ACC112 (cell line): Measurements from ENCODE around the gene SATB2.

Source experiments
- H2AFZ ChIP-seq: fragments of 200-600 bp; sonication (generic); one replicate; pipeline ENCODE4 v1.6.0; 2017; ENCODE audit warnings: antibody characterized with exemption, low read length; ENCODE audit not compliant: unreplicated experiment
- H3K27ac ChIP-seq: fragments of 200-600 bp; sonication (generic); 2 replicates; pipeline ENCODE4 v1.5.1; 2014; ENCODE audit warnings: low read depth, mild to moderate bottlenecking, antibody characterized with exemption, low read length, moderate library complexity
- H3K27me3 ChIP-seq: fragments of 200-600 bp; sonication (generic); 2 replicates; pipeline ENCODE4 v1.6.1; 2014; ENCODE audit warnings: mild to moderate bottlenecking, antibody characterized with exemption, low read length, moderate library complexity, mixed read lengths; ENCODE audit not compliant: insufficient read depth
- H3K36me3 ChIP-seq: fragments of 200-600 bp; sonication (generic); 2 replicates; pipeline ENCODE4 v1.6.1; 2016; ENCODE audit warnings: mild to moderate bottlenecking, antibody characterized with exemption, low read length, moderate library complexity, mixed read lengths; ENCODE audit not compliant: insufficient read depth
- H3K4me1 ChIP-seq: fragments of 200-600 bp; sonication (generic); one replicate; pipeline ENCODE4 v1.6.1; 2016; ENCODE audit warnings: low read length, mixed read lengths; ENCODE audit not compliant: insufficient read depth, unreplicated experiment, control insufficient read depth
- H3K4me3 ChIP-seq: fragments of 200-600 bp; sonication (generic); 2 replicates; pipeline ENCODE4 v1.5.1; 2014; ENCODE audit warnings: mild to moderate bottlenecking, low read depth, low read length
- H3K79me2 ChIP-seq: fragments of 200-600 bp; sonication (generic); one replicate; pipeline ENCODE4 v1.6.0; 2016; ENCODE audit warnings: low read length; ENCODE audit not compliant: control insufficient read depth, unreplicated experiment, insufficient read depth

Gene SATB2

DNA sequence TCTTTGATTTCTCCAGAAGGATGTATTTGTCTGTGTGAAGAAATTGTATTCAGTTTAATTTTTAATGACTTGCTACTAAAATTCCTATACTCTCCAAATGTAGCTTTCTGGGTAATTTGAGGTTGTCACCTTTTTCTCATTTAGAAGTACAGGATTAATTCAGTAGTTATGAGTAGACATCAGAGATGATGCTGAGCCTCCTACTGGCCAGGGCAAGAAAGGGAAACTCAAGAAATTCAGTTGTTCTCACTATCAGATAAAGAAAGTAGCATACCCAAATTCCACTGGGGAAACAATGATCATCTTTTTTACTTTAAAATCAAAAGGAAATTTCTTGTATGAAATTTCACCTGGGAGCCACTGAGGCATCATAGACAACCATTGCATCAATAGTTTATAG, 199.4 kb downstream of the SATB2 start:
- Histone ChIP-seq H3K27ac (no peak overlapping the region), H3K4me1 (no peaks in the 10 kb centered on the region), H3K36me3 (no peaks in the 10 kb centered on the region), H2AFZ (no peak overlapping the region), H3K79me2 (no peaks in the 10 kb centered on the region), H3K4me3 (no peak overlapping the region), H3K27me3 (no peaks in the 10 kb centered on the region)

GRCh38 chr2:199257261-199258224, 200.2 kb downstream of the SATB2 start:
- H3K4me3 ChIP-seq: no peak overlapping the region
- no peaks in the 10 kb centered on the region for H3K36me3 ChIP-seq
- no peak overlapping the region for H2AFZ ChIP-seq
- no peak overlapping the region for H3K27ac ChIP-seq
- H3K27me3 ChIP-seq: no peaks in the 10 kb centered on the region
- H3K79me2 ChIP-seq: no peaks in the 10 kb centered on the region
- H3K4me1 ChIP-seq: no peaks in the 10 kb centered on the region

DNA sequence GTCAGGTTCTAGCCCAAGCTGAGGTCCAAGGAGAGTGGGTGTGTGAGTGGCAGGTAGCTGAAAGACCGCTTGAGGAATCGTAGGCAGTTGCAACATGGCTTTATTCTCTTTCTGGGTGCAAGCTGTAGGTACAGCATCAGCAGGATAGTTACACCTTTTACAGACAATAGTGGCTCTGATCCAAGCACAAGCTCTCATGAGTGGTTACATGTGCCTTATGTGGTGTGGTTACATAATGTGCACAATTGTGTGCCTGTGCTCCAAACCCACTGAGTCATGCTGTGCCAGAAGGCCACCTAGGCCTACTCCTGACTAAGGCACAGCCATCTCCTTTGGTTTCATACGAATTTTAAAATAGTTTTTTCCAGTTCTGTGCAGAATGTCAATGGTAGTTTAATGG, 227.6 kb downstream of the SATB2 start:
- H3K4me3 ChIP-seq: no peak overlapping the region
- no peaks in the 10 kb centered on the region for H3K36me3 ChIP-seq
- no peak overlapping the region for H2AFZ ChIP-seq
- H3K4me1 ChIP-seq: no peaks in the 10 kb centered on the region
- H3K27me3 ChIP-seq: no peaks in the 10 kb centered on the region
- no peak overlapping the region for H3K27ac ChIP-seq
- H3K79me2 ChIP-seq: no peaks in the 10 kb centered on the region

- Histone ChIP-seq H2AFZ (no peak overlapping the region), H3K36me3 (no peaks in the 10 kb centered on the region), H3K27me3 (no peaks in the 10 kb centered on the region), H3K79me2 (no peaks in the 10 kb centered on the region), H3K27ac (no peak overlapping the region), H3K4me3 (no peak overlapping the region), H3K4me1 (no peaks in the 10 kb centered on the region)
Measured at GRCh38 chr2:199228887-199229819, 228.6 kb downstream of the SATB2 start.

DNA sequence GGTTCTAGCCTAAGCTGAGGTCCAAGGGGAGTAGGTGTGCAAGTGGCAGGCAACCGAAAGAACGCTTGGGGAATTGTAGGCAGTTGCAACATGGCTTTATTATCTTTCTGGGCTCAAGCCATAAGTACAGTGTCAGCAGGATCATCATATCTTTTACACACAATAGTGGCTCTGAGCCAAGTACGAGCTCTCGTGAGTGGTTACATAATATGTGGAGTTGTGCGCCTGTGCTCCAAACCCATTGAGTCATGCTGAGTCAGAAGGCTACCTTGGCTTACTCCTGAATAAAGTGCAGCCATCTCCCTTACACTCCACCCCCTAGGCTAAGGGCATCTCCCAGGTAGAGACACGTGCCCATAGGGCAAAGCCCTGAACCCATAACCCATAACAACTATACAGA, 233.9 kb downstream of the SATB2 start:
- Histone ChIP-seq H2AFZ (no peak overlapping the region), H3K4me3 (no peak overlapping the region), H3K36me3 (no peaks in the 10 kb centered on the region), H3K79me2 (no peaks in the 10 kb centered on the region), H3K4me1 (no peaks in the 10 kb centered on the region), H3K27ac (no peak overlapping the region), H3K27me3 (no peaks in the 10 kb centered on the region)

DNA sequence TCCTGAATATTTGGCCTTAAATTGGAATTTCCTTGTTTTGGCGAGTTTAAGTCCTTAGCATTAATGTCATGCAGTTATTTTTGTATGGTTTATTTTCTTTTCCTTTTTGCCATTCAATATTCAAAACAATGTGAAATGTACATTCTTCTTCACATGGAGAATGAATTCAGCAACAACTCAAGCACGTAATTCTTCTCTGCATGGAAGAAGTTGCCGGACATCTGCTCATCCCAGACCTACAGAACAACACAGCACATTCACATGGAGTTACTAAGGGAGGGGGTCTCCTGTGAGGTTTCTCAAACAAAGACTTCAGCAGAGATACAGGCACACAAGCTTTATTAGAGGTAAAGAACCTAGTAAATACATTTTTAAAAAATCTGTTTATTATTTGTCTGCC, 236.8 kb downstream of the SATB2 start:
- Histone ChIP-seq H3K4me1 (no peaks in the 10 kb centered on the region), H3K79me2 (no peaks in the 10 kb centered on the region), H3K27me3 (no peaks in the 10 kb centered on the region), H2AFZ (no peak overlapping the region), H3K36me3 (no peaks in the 10 kb centered on the region), H3K27ac (no peak overlapping the region), H3K4me3 (no peak overlapping the region)

- no peaks in the 10 kb centered on the region for H3K36me3 ChIP-seq
- no peak overlapping the region for H3K27ac ChIP-seq
- H2AFZ ChIP-seq: no peak overlapping the region
Measured at GRCh38 chr2:199219551-199219950, 238.2 kb downstream of the SATB2 start.

More at GRCh38 chr2:199219551-199219950, 238.2 kb downstream of the SATB2 start:
- H3K4me3 ChIP-seq: no peak overlapping the region
- no peaks in the 10 kb centered on the region for H3K27me3 ChIP-seq
- no peaks in the 10 kb centered on the region for H3K4me1 ChIP-seq
- H3K79me2 ChIP-seq: no peaks in the 10 kb centered on the region
